ENCODE data around the gene TANC2. TPM values are rescaled to one million over a fixed set of nuclear protein-coding genes. Genes with fewer than 3 reads are reported as not detected.

The TANC2 gene
- total and polyA plus RNA-seq, 2 of the 8 experiments (the other 6 are each of a cell fraction or from before 2014, with no cell fraction given) = 5.7 to 21.9 TPM

GRCh38 chr17:62980842-62981241, 14.8 kb downstream of the TANC2 start:
- Histone ChIP-seq H3K36me3 (ENCODE audit: control insufficient read depth in 2 of 4, insufficient read depth in 4 of 4, low read length in 3 of 4) (no peaks in the 10 kb centered on the region), H2AK5ac (ENCODE audit: low read depth, low read length) (no peak overlapping the region), H3K27me3 (replicated peaks in 1 of 4; ENCODE audit: control insufficient read depth in 3 of 4, extremely low read depth in 1 of 4, insufficient read depth in 3 of 4, low read length in 3 of 4) (peaks cover 0 to 2% (median under 1%) of the 10 kb centered on the region in 4 experiments; a peak in 5 of 7 replicates), H2BK5ac (ENCODE audit: low read depth, low read length) (no peak overlapping the region), H4K20me1 (replicated peaks in 1 of 2; ENCODE audit: control insufficient read depth in 1 of 2, insufficient read depth in 2 of 2, low read length in 2 of 2) (peaks cover 0 to 2% of the 10 kb centered on the region in 2 experiments), H3K4ac (replicated peaks; ENCODE audit: insufficient read length, low read depth, low read length) (no peak overlapping the region), H3K18ac (ENCODE audit: extremely low read depth, low read length) (no peak overlapping the region), H3K23ac (ENCODE audit: insufficient read length) (no peak overlapping the region), H2AFZ (ENCODE audit: low read length) (no peak overlapping the region), H3K4me3 (ENCODE audit: extremely low read depth in 1 of 4, insufficient read depth in 2 of 4, low read depth in 3 of 4, low read length in 4 of 4) (no peak overlapping the region), H3K9me3 (ENCODE audit: insufficient read depth in 2 of 2, low read depth in 1 of 2, low read length in 1 of 2) (peaks cover 0 to 3% of the 10 kb centered on the region in 2 experiments; a peak in 1 of 4 replicates), H2BK12ac (ENCODE audit: low read depth, low read length) (no peak overlapping the region), H3K23me2 (ENCODE audit: low read depth, low read length) (no peaks in the 10 kb centered on the region), H3K4me2 (ENCODE audit: insufficient read depth in 1 of 2, low read depth in 2 of 2, low read length in 2 of 2) (no peak overlapping the region), H3K4me1 (replicated peaks in 1 of 4; ENCODE audit: control insufficient read depth in 3 of 4, insufficient read depth in 4 of 4, low read length in 3 of 4) (peaks cover 0 to 3% (median 0%) of the 10 kb centered on the region in 4 experiments; a peak in 1 of 7 replicates), H4K8ac (ENCODE audit: extremely low read depth, insufficient read depth, low read length) (no peak overlapping the region), H2BK20ac (ENCODE audit: low read length) (no peak overlapping the region), H3K14ac (ENCODE audit: insufficient read length) (no peak overlapping the region), H4K5ac (ENCODE audit: insufficient read length, low read depth, low read length) (no peak overlapping the region), H3K27ac (ENCODE audit: low read depth, low read length) (no peak overlapping the region), H3K79me2 (ENCODE audit: control insufficient read depth in 1 of 2, insufficient read depth in 2 of 2, low read length in 2 of 2) (peaks cover 0 to 38% of the 10 kb centered on the region in 2 experiments; a peak in 3 of 4 replicates), H4K91ac (replicated peaks; ENCODE audit: insufficient read length, low read length) (no peak overlapping the region), H2BK15ac (ENCODE audit: low read length) (no peak overlapping the region), H3K56ac (replicated peaks; ENCODE audit: insufficient read length, low read depth, low read length) (no peak overlapping the region), H3K79me1 (ENCODE audit: low read depth, low read length) (no peaks in the 10 kb centered on the region), H2BK120ac (replicated peaks; ENCODE audit: low read depth, low read length) (no peak overlapping the region), H3K9ac (replicated peaks in 1 of 4; ENCODE audit: extremely low read depth in 1 of 4, low read depth in 3 of 4, low read length in 3 of 4) (no peak overlapping the region)
- DNase-seq (ENCODE audit: low read depth in 1 of 2, low spot score in 2 of 2) = no peak
- ChIA-PET POLR2A (ENCODE audit: partially characterized antibody) (interaction anchor here (1.9 kb wide), 1 partner anchor 10 kb away, joined by 6 read pairs; no protein-coding TSS in a partner anchor), CTCF (ENCODE audit: partially characterized antibody) (interaction anchor here (0.5 to 2.0 kb wide), 6 partner anchors 12 to 1091 kb away, joined by 3 to 5 read pairs (median 3); no protein-coding TSS in a partner anchor)
- 88% methylated on average over 3 of the region's 3 CpGs; no CpG with 5 or more reads in 1 of the 2 experiments for WGBS, 2 experiments (ENCODE audit: extremely low coverage in 1 of 2, insufficient coverage in 1 of 2, insufficient read length in 1 of 2, insufficient replicate concordance in 2 of 2, low coverage in 1 of 2, low lambda C conversion rate in 2 of 2, missing lambda C conversion rate in 1 of 2)
- no peak for FAIRE-seq
- TF ChIP-seq SP4 (IDR thresholded peaks at IDR 0.05; ENCODE audit: low read length) (no peak), GTF2F1 (IDR thresholded peaks at IDR 0.05; ENCODE audit: borderline replicate concordance, low read depth, low read length) (no peak), SIN3A (conservative IDR thresholded peaks at IDR 0.05 in 1 of 2, IDR thresholded peaks at IDR 0.05 in 1 of 2; ENCODE audit: low read depth in 1 of 2, low read length in 2 of 2) (no peak), RBBP5 (IDR thresholded peaks at IDR 0.05; ENCODE audit: borderline replicate concordance, low read depth, low read length) (no peak), KDM5A (IDR thresholded peaks at IDR 0.05; ENCODE audit: low read length) (no peak), SAP30 (IDR thresholded peaks at IDR 0.05; ENCODE audit: insufficient read depth, insufficient replicate concordance, low read length) (no peak), NRF1 (IDR thresholded peaks at IDR 0.05; ENCODE audit: low read depth, low read length) (no peak), JUND (IDR thresholded peaks at IDR 0.05; ENCODE audit: low read length) (no peak), TEAD4 (IDR thresholded peaks at IDR 0.05; ENCODE audit: low read depth, low read length) (no peak), ATF3 (IDR thresholded peaks at IDR 0.05; ENCODE audit: insufficient read depth, low read depth, low read length) (no peak)

Data from H1 (cell line).